OCI-LY7 (cell line): ENCODE results near the gene NAV3. TPM values are rescaled to one million over a fixed set of nuclear protein-coding genes. Genes with fewer than 3 reads are reported as not detected.

Source experiments
- BruUV-seq: library from RNA; stranded (reverse); fragments of 400-500 nt; replicated peaks from 2 replicates; lab custom pipeline; 2021; lab: Mats Ljungman, UMichigan
- CTCF ChIA-PET: fragments of 300-600 bp; sonication (Branson Sonifier 250); formaldehyde crosslinking; loops from one replicate; lab custom pipeline; 2022; ENCODE audit warnings: antibody characterized with exemption; ENCODE audit not compliant: unreplicated experiment; lab: Charles Lee
- POLR2A ChIA-PET: fragments of 300-600 bp; sonication (Branson Sonifier 250); formaldehyde crosslinking; loops from one replicate; lab custom pipeline; 2022; ENCODE audit warnings: antibody characterized with exemption; lab: Charles Lee
- DNase-seq: peaks from one replicate; pipeline ENCODE4 v3.0.0-alpha.2; 2015; ENCODE audit warnings: low spot score
- H2AFZ ChIP-seq: fragments of 200-600 bp; sonication (generic), shearing (Covaris generic); 2 replicates; pipeline ENCODE4 v1.6.1; 2014; ENCODE audit warnings: mild to moderate bottlenecking, antibody characterized with exemption, low read length, moderate library complexity
- H3K27ac ChIP-seq: fragments of 200-600 bp; sonication (generic); 2 replicates; pipeline ENCODE4 v1.5.1; 2014; ENCODE audit warnings: mixed run types, low read depth, mild to moderate bottlenecking, moderate library complexity, low read length, inconsistent platforms; ENCODE audit not compliant: poor library complexity, severe bottlenecking
- H3K36me3 ChIP-seq: fragments of 200-600 bp; sonication (generic); 2 replicates; pipeline ENCODE4 v1.6.1; 2014; ENCODE audit warnings: mild to moderate bottlenecking, antibody characterized with exemption, low read length, moderate library complexity, mixed read lengths; ENCODE audit not compliant: insufficient read depth
- H3K4me1 ChIP-seq: fragments of 200-600 bp; sonication (generic); 2 replicates; pipeline ENCODE4 v1.5.1; 2014; ENCODE audit warnings: mild to moderate bottlenecking, low read length; ENCODE audit not compliant: insufficient read depth, poor library complexity, severe bottlenecking
- H3K4me2 ChIP-seq: fragments of 200-600 bp; sonication (generic); 2 replicates; pipeline ENCODE4 v1.6.1; 2014; ENCODE audit warnings: mild to moderate bottlenecking, low read length
- H3K4me3 ChIP-seq: fragments of 200-600 bp; sonication (generic); 2 replicates; pipeline ENCODE4 v1.5.1; 2014; ENCODE audit warnings: mild to moderate bottlenecking, low read depth, low read length; ENCODE audit not compliant: poor library complexity, severe bottlenecking
- H3K79me2 ChIP-seq: fragments of 200-600 bp; sonication (generic); 2 replicates; pipeline ENCODE4 v1.6.1; 2016; ENCODE audit warnings: low read depth, mild to moderate bottlenecking, low read length, moderate library complexity, mixed read lengths; ENCODE audit not compliant: insufficient read depth
- H3K9me2 ChIP-seq: fragments of 200-600 bp; sonication (generic); 2 replicates; pipeline ENCODE4 v1.6.1; 2016; ENCODE audit warnings: mild to moderate bottlenecking, low read length, mixed read lengths; ENCODE audit not compliant: insufficient read depth
- H3K9me3 ChIP-seq: fragments of 200-600 bp; sonication (generic); 2 replicates; pipeline ENCODE4 v1.6.1; 2014; ENCODE audit warnings: mild to moderate bottlenecking, mixed run types, low read length, mixed read lengths
- H4K20me1 ChIP-seq: fragments of 200-600 bp; sonication (generic); 2 replicates; pipeline ENCODE4 v1.6.1; 2014; ENCODE audit warnings: mild to moderate bottlenecking, antibody characterized with exemption, low read length, moderate library complexity, mixed read lengths; ENCODE audit not compliant: insufficient read depth
- CTCF ChIP-seq: fragments of 200-600 bp; sonication (generic); conservative IDR thresholded peaks from 2 replicates; pipeline ENCODE4 v1.5.1; 2014; ENCODE audit warnings: mild to moderate bottlenecking, antibody characterized with exemption, low read length, moderate library complexity, mixed read lengths
- EZH2phosphoT487 ChIP-seq: fragments of 200-600 bp; sonication (generic); IDR thresholded peaks from 2 replicates; pipeline ENCODE4 v1.6.1; 2018; ENCODE audit warnings: low read depth, borderline replicate concordance, mild to moderate bottlenecking, mixed run types, antibody characterized with exemption, low read length, moderate library complexity, mixed read lengths
- intact Hi-C: fragments of 100-400 bp; cut with micrococcal nuclease; formaldehyde crosslinking; loops from one replicate; pipeline ENCODE4 v1.10.0; 2022; ENCODE audit not compliant: unreplicated experiment
- total RNA-seq, 2 experiments: library from RNA; depleted of rRNA in 1 of 2; stranded (reverse); fragments of >200 nt in 1 of 2; shearing (Covaris generic) in 1 of 2; gene quantifications; 2 replicates each; pipeline ENCODE4 v1.2.3, GENCODE V29; 2014 to 2022

Gene NAV3
- total RNA-seq, 2 experiments from 2014 or later, result 0.68 to 1.6 TPM

- no peaks in the 10 kb centered on the region for H3K4me1 ChIP-seq
- no peaks in the 10 kb centered on the region for H3K9me2 ChIP-seq
- TF ChIP-seq EZH2phosphoT487 (no peak), CTCF (no peak)
- no peak overlapping the region for H3K4me2 ChIP-seq
- no TSS peak for BruUV-seq
- no peaks in the 10 kb centered on the region for H3K79me2 ChIP-seq
- CTCF ChIA-PET, result no interaction called here
- H4K20me1 ChIP-seq, result no peaks in the 10 kb centered on the region
- no peak for DNase-seq
- no peak overlapping the region for H3K4me3 ChIP-seq
- no peak overlapping the region for H2AFZ ChIP-seq
- H3K36me3 ChIP-seq, result no peaks in the 10 kb centered on the region; the same call in 1 of the 2 replicates
- H3K27ac ChIP-seq, result no peak overlapping the region
- POLR2A ChIA-PET, result interaction anchor here (0.6 kb wide), 1 partner anchor 136 kb away, joined by 5 read pairs; no protein-coding TSS in a partner anchor
- peaks cover 9% of the 10 kb centered on the region; the same call in 1 of the 2 replicates for H3K9me3 ChIP-seq
- intact Hi-C loops, result no loop called here
Observed at GRCh38 chr12:77782766-77783165, 47.9 kb upstream of the NAV3 start.

GRCh38 chr12:77785211-77785610, 45.5 kb upstream of the NAV3 start:
- no peak overlapping the region for H3K4me2 ChIP-seq
- TF ChIP-seq EZH2phosphoT487, result no peak
- no peak for TF ChIP-seq CTCF
- H3K9me3 ChIP-seq, result peaks cover 14% of the 10 kb centered on the region; the same call in 1 of the 2 replicates
- POLR2A ChIA-PET, result no interaction called here
- H3K79me2 ChIP-seq, result no peaks in the 10 kb centered on the region
- CTCF ChIA-PET, result no interaction called here
- no TSS peak for BruUV-seq
- intact Hi-C loops, result no loop called here
- H3K27ac ChIP-seq, result no peak overlapping the region
- no peaks in the 10 kb centered on the region for H3K9me2 ChIP-seq
- no peak for DNase-seq
- no peak overlapping the region for H3K4me3 ChIP-seq
- H2AFZ ChIP-seq, result no peak overlapping the region
- no peaks in the 10 kb centered on the region for H3K4me1 ChIP-seq
- H4K20me1 ChIP-seq, result no peaks in the 10 kb centered on the region
- H3K36me3 ChIP-seq, result no peaks in the 10 kb centered on the region; the same call in 1 of the 2 replicates

GRCh38 chr12:77786675-77787074, 44.0 kb upstream of the NAV3 start:
- CTCF ChIA-PET, result no interaction called here
- H3K79me2 ChIP-seq, result no peaks in the 10 kb centered on the region
- no peak for DNase-seq
- no peak overlapping the region for H3K4me3 ChIP-seq
- POLR2A ChIA-PET, result interaction anchor here (0.7 kb wide), 1 partner anchor 42 kb away, joined by 3 read pairs; no protein-coding TSS in a partner anchor
- BruUV-seq, result no TSS peak
- no peaks in the 10 kb centered on the region for H4K20me1 ChIP-seq
- no peak overlapping the region for H3K27ac ChIP-seq
- H2AFZ ChIP-seq, result no peak overlapping the region
- H3K4me2 ChIP-seq, result no peak overlapping the region
- peaks cover 14% of the 10 kb centered on the region; the same call in 1 of the 2 replicates for H3K9me3 ChIP-seq
- H3K36me3 ChIP-seq, result no peaks in the 10 kb centered on the region; the same call in 1 of the 2 replicates
- intact Hi-C loops, result no loop called here
- H3K9me2 ChIP-seq, result no peaks in the 10 kb centered on the region
- no peaks in the 10 kb centered on the region for H3K4me1 ChIP-seq
- TF ChIP-seq EZH2phosphoT487 (no peak), CTCF (no peak)
